GM12878 (cell line): Measurements from ENCODE around the gene APOBEC3B. TPM values are rescaled to one million over a fixed set of nuclear protein-coding genes. Genes with fewer than 3 reads are reported as not detected.

ENCODE experiments used
- BRCA1 ChIP-seq: IDR thresholded peaks from 2 replicates; pipeline ENCODE4 v1.6.1; 2011; ENCODE audit warnings: low read depth, low read length, improper control_type of control experiment
- CREM ChIP-seq: IDR thresholded peaks from 2 replicates; pipeline ENCODE4 v1.6.1; 2014; ENCODE audit warnings: antibody characterized with exemption, low read depth
- FOXM1 ChIP-seq: IDR thresholded peaks from 2 replicates; pipeline ENCODE4 v1.6.1; 2012; ENCODE audit warnings: low read depth, mild to moderate bottlenecking, inconsistent platforms, low read length, moderate library complexity
- MTA3 ChIP-seq: IDR thresholded peaks from 2 replicates; pipeline ENCODE4 v1.6.1; 2012; ENCODE audit warnings: low read length, inconsistent platforms, borderline replicate concordance
- NR2C1 ChIP-seq: fragments of 450-650 bp; IDR thresholded peaks from 2 replicates; pipeline ENCODE4 v1.6.1; 2017; ENCODE audit warnings: antibody characterized with exemption, mild to moderate bottlenecking, moderate library complexity
- PAX5 ChIP-seq: IDR thresholded peaks from 2 replicates; pipeline ENCODE4 v1.6.1; 2011; ENCODE audit warnings: low read depth, low read length, borderline replicate concordance
- POLR2AphosphoS5 ChIP-seq: IDR thresholded peaks from 2 replicates; pipeline ENCODE4 v1.6.1; 2011; ENCODE audit warnings: mild to moderate bottlenecking, low read length, inconsistent platforms
- RUNX3 ChIP-seq: IDR thresholded peaks from 2 replicates; pipeline ENCODE4 v1.6.1; 2012; ENCODE audit warnings: low read length, inconsistent platforms
- SMAD5 ChIP-seq: IDR thresholded peaks from 2 replicates; pipeline ENCODE4 v1.6.1; 2016; ENCODE audit warnings: antibody characterized with exemption, low read depth
- SP1 ChIP-seq: IDR thresholded peaks from one replicate; pipeline ENCODE4 v1.6.1; 2011; ENCODE audit warnings: low read depth, low read length
- SRF ChIP-seq, 2 experiments: IDR thresholded peaks; 2 replicates each; pipeline ENCODE4 v1.6.1; 2011; ENCODE audit warnings: low read depth in 2 of 2, low read length in 2 of 2, mild to moderate bottlenecking in 1 of 2, moderate library complexity in 1 of 2
- STAT1 ChIP-seq: fragments of 450-650 bp; conservative IDR thresholded peaks from 2 replicates; pipeline ENCODE4 v1.6.1; 2014; ENCODE audit warnings: antibody characterized with exemption, mild to moderate bottlenecking
- TCF3 ChIP-seq: IDR thresholded peaks from 2 replicates; pipeline ENCODE4 v1.6.1; 2012; ENCODE audit warnings: low read depth, mild to moderate bottlenecking, low read length, borderline replicate concordance; ENCODE audit not compliant: insufficient read depth
- polyA plus RNA-seq, 11 experiments: library from polyadenylated mRNA; depleted of rRNA in 4 of 11; unstranded in 6 of 11; stranded (reverse) in 5 of 11; fragments of >200 nt; fragmentation: Nextera tagmentation in 4 of 11; fragmentation: Illumina TruSeq in 1 of 11; extraction: Ambion mirVana in 4 of 11; extraction: Trizol in 1 of 11; gene quantifications; 1 replicate in 1 of 11; 2 replicates in 10 of 11; pipeline versions ENCODE4 v1.2.1 to v1.2.3, GENCODE V29; 2011 to 2016; ENCODE audit warnings: inconsistent platforms in 2 of 11, missing spikeins in 2 of 11, low read depth in 1 of 11
- total RNA-seq, 4 experiments: library from RNA; depleted of rRNA in 3 of 4; stranded (reverse); fragments of >200 nt in 3 of 4; fragmentation: Illumina TruSeq in 1 of 4; extraction: Trizol in 1 of 4; gene quantifications; 2 replicates each; pipeline versions ENCODE4 v1.2.1 to v1.2.3, GENCODE V29; 2013 to 2021
- TF ChIP-seq, protein P1 (sequence below): IDR thresholded peaks from 2 replicates; pipeline ENCODE4 v1.6.1; 2012; ENCODE audit warnings: improper control_type of control experiment, low read depth, low read length; ENCODE audit not compliant: insufficient replicate concordance
- TF ChIP-seq, protein P2 (sequence below): fragments of 450-650 bp; formaldehyde crosslinking; IDR thresholded peaks from 2 replicates; pipeline ENCODE4 v1.4.0; 2020; ENCODE audit warnings: mild to moderate bottlenecking, moderate library complexity
- TF ChIP-seq, protein P3 (sequence below): fragments of 450-650 bp; IDR thresholded peaks from 2 replicates; pipeline ENCODE4 v1.6.1; 2017; ENCODE audit warnings: antibody characterized with exemption, mild to moderate bottlenecking, moderate library complexity
- TF ChIP-seq, protein P4 (sequence below): IDR thresholded peaks from 2 replicates; pipeline ENCODE4 v1.6.1; 2011; ENCODE audit warnings: low read depth, mild to moderate bottlenecking, low read length, moderate library complexity, borderline replicate concordance; ENCODE audit errors: extremely low read depth

The APOBEC3B gene
- total and polyA plus RNA-seq, 10 of the 15 experiments (the other 5 are each of a cell fraction or from before 2014, with no cell fraction given), result 2.4 to 75.1 (median 30.9) TPM

DNA sequence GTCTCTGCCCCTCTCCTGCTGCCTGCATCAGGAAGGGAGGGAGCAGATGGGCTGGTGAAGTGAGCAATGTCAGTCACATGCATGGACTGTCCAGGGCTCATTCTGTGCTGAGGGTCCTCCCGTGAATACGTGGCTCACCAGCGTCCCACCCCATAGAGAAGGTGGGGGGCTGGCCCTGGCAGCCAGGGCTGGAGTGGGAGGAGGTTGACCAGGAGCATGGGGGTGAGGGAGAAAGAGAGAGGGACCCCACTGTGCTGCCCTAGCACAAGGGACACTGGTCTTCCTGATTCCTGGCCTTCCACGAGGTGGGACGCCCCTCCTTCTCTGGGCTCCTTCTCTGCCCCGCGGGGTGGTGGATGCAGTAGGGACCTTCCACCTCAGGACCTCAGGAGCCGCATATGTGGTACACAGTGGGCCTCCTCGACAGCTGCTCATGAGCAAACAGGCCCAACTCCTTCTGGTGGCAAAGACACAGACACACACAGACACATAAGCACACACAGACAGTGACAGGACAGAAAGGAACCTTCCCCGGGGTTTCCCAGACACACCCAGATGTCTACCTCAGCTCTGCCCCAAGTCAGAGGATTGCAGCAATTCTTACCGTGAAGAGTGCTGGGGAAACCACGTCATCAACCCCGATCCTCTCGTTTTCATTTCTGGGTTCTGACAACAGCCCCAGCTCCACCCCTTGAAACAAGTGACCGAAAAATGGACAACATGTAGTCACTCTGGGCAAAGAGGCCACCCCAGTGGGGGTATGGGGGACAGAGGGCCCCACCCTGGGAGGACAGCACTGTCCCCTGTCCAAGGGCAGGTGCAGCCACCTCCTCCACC lies 28.4 kb upstream of the APOBEC3B start (continued):
- TF ChIP-seq, protein P1, sequence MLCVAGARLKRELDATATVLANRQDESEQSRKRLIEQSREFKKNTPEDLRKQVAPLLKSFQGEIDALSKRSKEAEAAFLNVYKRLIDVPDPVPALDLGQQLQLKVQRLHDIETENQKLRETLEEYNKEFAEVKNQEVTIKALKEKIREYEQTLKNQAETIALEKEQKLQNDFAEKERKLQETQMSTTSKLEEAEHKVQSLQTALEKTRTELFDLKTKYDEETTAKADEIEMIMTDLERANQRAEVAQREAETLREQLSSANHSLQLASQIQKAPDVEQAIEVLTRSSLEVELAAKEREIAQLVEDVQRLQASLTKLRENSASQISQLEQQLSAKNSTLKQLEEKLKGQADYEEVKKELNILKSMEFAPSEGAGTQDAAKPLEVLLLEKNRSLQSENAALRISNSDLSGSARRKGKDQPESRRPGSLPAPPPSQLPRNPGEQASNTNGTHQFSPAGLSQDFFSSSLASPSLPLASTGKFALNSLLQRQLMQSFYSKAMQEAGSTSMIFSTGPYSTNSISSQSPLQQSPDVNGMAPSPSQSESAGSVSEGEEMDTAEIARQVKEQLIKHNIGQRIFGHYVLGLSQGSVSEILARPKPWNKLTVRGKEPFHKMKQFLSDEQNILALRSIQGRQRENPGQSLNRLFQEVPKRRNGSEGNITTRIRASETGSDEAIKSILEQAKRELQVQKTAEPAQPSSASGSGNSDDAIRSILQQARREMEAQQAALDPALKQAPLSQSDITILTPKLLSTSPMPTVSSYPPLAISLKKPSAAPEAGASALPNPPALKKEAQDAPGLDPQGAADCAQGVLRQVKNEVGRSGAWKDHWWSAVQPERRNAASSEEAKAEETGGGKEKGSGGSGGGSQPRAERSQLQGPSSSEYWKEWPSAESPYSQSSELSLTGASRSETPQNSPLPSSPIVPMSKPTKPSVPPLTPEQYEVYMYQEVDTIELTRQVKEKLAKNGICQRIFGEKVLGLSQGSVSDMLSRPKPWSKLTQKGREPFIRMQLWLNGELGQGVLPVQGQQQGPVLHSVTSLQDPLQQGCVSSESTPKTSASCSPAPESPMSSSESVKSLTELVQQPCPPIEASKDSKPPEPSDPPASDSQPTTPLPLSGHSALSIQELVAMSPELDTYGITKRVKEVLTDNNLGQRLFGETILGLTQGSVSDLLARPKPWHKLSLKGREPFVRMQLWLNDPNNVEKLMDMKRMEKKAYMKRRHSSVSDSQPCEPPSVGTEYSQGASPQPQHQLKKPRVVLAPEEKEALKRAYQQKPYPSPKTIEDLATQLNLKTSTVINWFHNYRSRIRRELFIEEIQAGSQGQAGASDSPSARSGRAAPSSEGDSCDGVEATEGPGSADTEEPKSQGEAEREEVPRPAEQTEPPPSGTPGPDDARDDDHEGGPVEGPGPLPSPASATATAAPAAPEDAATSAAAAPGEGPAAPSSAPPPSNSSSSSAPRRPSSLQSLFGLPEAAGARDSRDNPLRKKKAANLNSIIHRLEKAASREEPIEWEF, result no peak
- no peak for TF ChIP-seq NR2C1
- TF ChIP-seq, protein P2, sequence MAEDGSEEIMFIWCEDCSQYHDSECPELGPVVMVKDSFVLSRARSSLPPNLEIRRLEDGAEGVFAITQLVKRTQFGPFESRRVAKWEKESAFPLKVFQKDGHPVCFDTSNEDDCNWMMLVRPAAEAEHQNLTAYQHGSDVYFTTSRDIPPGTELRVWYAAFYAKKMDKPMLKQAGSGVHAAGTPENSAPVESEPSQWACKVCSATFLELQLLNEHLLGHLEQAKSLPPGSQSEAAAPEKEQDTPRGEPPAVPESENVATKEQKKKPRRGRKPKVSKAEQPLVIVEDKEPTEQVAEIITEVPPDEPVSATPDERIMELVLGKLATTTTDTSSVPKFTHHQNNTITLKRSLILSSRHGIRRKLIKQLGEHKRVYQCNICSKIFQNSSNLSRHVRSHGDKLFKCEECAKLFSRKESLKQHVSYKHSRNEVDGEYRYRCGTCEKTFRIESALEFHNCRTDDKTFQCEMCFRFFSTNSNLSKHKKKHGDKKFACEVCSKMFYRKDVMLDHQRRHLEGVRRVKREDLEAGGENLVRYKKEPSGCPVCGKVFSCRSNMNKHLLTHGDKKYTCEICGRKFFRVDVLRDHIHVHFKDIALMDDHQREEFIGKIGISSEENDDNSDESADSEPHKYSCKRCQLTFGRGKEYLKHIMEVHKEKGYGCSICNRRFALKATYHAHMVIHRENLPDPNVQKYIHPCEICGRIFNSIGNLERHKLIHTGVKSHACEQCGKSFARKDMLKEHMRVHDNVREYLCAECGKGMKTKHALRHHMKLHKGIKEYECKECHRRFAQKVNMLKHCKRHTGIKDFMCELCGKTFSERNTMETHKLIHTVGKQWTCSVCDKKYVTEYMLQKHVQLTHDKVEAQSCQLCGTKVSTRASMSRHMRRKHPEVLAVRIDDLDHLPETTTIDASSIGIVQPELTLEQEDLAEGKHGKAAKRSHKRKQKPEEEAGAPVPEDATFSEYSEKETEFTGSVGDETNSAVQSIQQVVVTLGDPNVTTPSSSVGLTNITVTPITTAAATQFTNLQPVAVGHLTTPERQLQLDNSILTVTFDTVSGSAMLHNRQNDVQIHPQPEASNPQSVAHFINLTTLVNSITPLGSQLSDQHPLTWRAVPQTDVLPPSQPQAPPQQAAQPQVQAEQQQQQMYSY (CRISPR knock-in tag), result no peak
- no peak for TF ChIP-seq MTA3
- 0 out of 2 replicates have a peak, but pooled peaks have one; percentile 14 for TF ChIP-seq PAX5
- TF ChIP-seq, protein P3, sequence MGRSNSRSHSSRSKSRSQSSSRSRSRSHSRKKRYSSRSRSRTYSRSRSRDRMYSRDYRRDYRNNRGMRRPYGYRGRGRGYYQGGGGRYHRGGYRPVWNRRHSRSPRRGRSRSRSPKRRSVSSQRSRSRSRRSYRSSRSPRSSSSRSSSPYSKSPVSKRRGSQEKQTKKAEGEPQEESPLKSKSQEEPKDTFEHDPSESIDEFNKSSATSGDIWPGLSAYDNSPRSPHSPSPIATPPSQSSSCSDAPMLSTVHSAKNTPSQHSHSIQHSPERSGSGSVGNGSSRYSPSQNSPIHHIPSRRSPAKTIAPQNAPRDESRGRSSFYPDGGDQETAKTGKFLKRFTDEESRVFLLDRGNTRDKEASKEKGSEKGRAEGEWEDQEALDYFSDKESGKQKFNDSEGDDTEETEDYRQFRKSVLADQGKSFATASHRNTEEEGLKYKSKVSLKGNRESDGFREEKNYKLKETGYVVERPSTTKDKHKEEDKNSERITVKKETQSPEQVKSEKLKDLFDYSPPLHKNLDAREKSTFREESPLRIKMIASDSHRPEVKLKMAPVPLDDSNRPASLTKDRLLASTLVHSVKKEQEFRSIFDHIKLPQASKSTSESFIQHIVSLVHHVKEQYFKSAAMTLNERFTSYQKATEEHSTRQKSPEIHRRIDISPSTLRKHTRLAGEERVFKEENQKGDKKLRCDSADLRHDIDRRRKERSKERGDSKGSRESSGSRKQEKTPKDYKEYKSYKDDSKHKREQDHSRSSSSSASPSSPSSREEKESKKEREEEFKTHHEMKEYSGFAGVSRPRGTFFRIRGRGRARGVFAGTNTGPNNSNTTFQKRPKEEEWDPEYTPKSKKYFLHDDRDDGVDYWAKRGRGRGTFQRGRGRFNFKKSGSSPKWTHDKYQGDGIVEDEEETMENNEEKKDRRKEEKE, result no peak
- TF ChIP-seq SMAD5, result no peak
- TF ChIP-seq FOXM1, result no peak
- TF ChIP-seq RUNX3, result no peak; the same call in 1 of the 2 replicates
- TF ChIP-seq BRCA1, result no peak
- 0 out of 2 replicates have a peak, but pooled peaks have one; percentile 52 for TF ChIP-seq STAT1
- TF ChIP-seq POLR2AphosphoS5, result peak; percentile 89
- no peak for TF ChIP-seq SRF (IDR thresholded peaks at IDR 0.05; ENCODE audit: low read depth in 2 of 2, low read length in 2 of 2)
- TF ChIP-seq TCF3, result no peak
- TF ChIP-seq SP1, result no peak
- TF ChIP-seq, protein P4, sequence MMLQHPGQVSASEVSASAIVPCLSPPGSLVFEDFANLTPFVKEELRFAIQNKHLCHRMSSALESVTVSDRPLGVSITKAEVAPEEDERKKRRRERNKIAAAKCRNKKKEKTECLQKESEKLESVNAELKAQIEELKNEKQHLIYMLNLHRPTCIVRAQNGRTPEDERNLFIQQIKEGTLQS, result no peak
- peak; percentile 87 for TF ChIP-seq CREM
